Thyroid gland (tissue), 4 donors: Measurements from ENCODE around the gene NDUFB6.

ENCODE experiments used
- CTCF ChIP-seq, 6 experiments: fragments of 200-600 bp in 3 of 6; fragments of 450-650 bp in 3 of 6; sonication (generic) in 3 of 6; IDR thresholded peaks; one replicate each; pipeline ENCODE4 v1.5.1; 2016 to 2019; ENCODE audit warnings: antibody characterized with exemption in 6 of 6, mild to moderate bottlenecking in 2 of 6, inconsistent platforms in 1 of 6, moderate library complexity in 1 of 6
- POLR2A ChIP-seq, 2 donors: fragments of 450-650 bp; IDR thresholded peaks; one replicate each; pipeline ENCODE4 v1.6.1; 2017; ENCODE audit warnings: antibody characterized with exemption in 2 of 2, mild to moderate bottlenecking in 2 of 2, moderate library complexity in 1 of 2

- TF ChIP-seq POLR2A (IDR thresholded peaks at IDR 0.05) (no peak), CTCF (IDR thresholded peaks at IDR 0.05) (no peak)
Measured at GRCh38 chr9:32558408-32558934, 14.5 kb downstream of the NDUFB6 start.
